HEK293 (cell line): ENCODE measurements around the gene ELAVL1.
"Not testable (repeated sequence)": the region's sequence is repeated elsewhere in the genome, so short reads cannot be mapped to it uniquely, and the experiment has no call there.

Source experiments
- CTCF ChIA-PET: fragments of 350-600 bp; formaldehyde crosslinking; extraction: SDS; loops from one replicate; lab custom pipeline; 2021; ENCODE audit warnings: antibody characterized with exemption; lab: Yijun Ruan, JAX
- POLR2A ChIA-PET: fragments of 300-600 bp; formaldehyde crosslinking; extraction: SDS; loops from one replicate; lab custom pipeline; 2020; ENCODE audit warnings: antibody characterized with exemption, inconsistent platforms; lab: Yijun Ruan, JAX
- H3K27ac ChIP-seq: fragments of 200-500 bp; sonication (Bioruptor generic); 2 replicates; pipeline ENCODE4 v1.5.1; 2014; ENCODE audit warnings: low read depth, low read length, control low read depth, inconsistent platforms; ENCODE audit errors: extremely low read depth
- H3K36me3 ChIP-seq, 2 experiments: fragments of 200-500 bp in 1 of 2; sonication (Bioruptor generic) in 1 of 2; 1 replicate in 1 of 2; 2 replicates in 1 of 2; pipeline ENCODE4 v1.5.1; 2014 to 2017; ENCODE audit warnings: inconsistent platforms in 2 of 2, low read length in 2 of 2; ENCODE audit not compliant: control insufficient read depth in 2 of 2, insufficient read depth in 1 of 2
- H3K4me1 ChIP-seq: fragments of 200-500 bp; sonication (Bioruptor generic); 2 replicates; pipeline ENCODE4 v1.5.1; 2014; ENCODE audit warnings: mild to moderate bottlenecking, low read length, inconsistent platforms; ENCODE audit not compliant: control insufficient read depth, insufficient read depth
- H3K4me3 ChIP-seq: 2 replicates; pipeline ENCODE4 v1.5.1; 2011; ENCODE audit warnings: low read depth, mild to moderate bottlenecking, control low read depth, low read length, moderate library complexity
- H3K9me3 ChIP-seq: fragments of 200-500 bp; sonication (Bioruptor generic); 2 replicates; pipeline ENCODE4 v1.5.1; 2014; ENCODE audit warnings: low read depth, low read length, inconsistent platforms; ENCODE audit not compliant: control insufficient read depth, insufficient read depth
- BCL11B ChIP-seq: fragments of 450-650 bp; formaldehyde crosslinking; IDR thresholded peaks from 2 replicates; pipeline ENCODE4 v1.5.1; 2016; ENCODE audit warnings: low read depth, missing biosample characterization, missing genetic modification characterization
- GLI2 ChIP-seq: fragments of 450-650 bp; formaldehyde crosslinking; IDR thresholded peaks from 2 replicates; pipeline ENCODE4; 2017; ENCODE audit warnings: missing biosample characterization, missing genetic modification characterization, low read depth, borderline replicate concordance
- MEIS1 ChIP-seq: sonication (generic); formaldehyde crosslinking; IDR thresholded peaks from 2 replicates; pipeline ENCODE4 v1.8.1; 2022; ENCODE audit warnings: missing genetic modification reagents, mild to moderate bottlenecking, borderline replicate concordance
- MYNN ChIP-seq: fragments of 450-650 bp; formaldehyde crosslinking; IDR thresholded peaks from 2 replicates; pipeline ENCODE4 v1.5.1; 2016; ENCODE audit warnings: missing biosample characterization, missing genetic modification characterization, borderline replicate concordance
- REPIN1 ChIP-seq: fragments of 450-650 bp; formaldehyde crosslinking; IDR thresholded peaks from 2 replicates; pipeline ENCODE4 v1.5.1; 2017; ENCODE audit warnings: missing biosample characterization, missing genetic modification characterization, low read depth
- SALL2 ChIP-seq: fragments of 450-650 bp; formaldehyde crosslinking; IDR thresholded peaks from 2 replicates; pipeline ENCODE4 v1.5.0; 2017; ENCODE audit warnings: missing biosample characterization, mild to moderate bottlenecking, missing genetic modification characterization, borderline replicate concordance
- TCF7L2 ChIP-seq: IDR thresholded peaks from 2 replicates; pipeline ENCODE4 v1.6.1; 2011; ENCODE audit warnings: low read depth, mild to moderate bottlenecking, inconsistent platforms, low read length, moderate library complexity, borderline replicate concordance
- YY1 ChIP-seq: fragments of 450-650 bp; formaldehyde crosslinking; IDR thresholded peaks from 2 replicates; pipeline ENCODE4 v1.5.1; 2018; ENCODE audit warnings: missing biosample characterization, missing genetic modification characterization
- ZBTB10 ChIP-seq: fragments of 450-650 bp; formaldehyde crosslinking; IDR thresholded peaks from 2 replicates; pipeline ENCODE4 v1.5.1; 2016; ENCODE audit warnings: missing biosample characterization, missing genetic modification characterization
- ZFP41 ChIP-seq: fragments of 450-650 bp; formaldehyde crosslinking; IDR thresholded peaks from 2 replicates; pipeline ENCODE4 v1.5.1; 2016; ENCODE audit warnings: missing biosample characterization, missing genetic modification characterization, borderline replicate concordance
- ZNF10 ChIP-seq: fragments of 450-650 bp; formaldehyde crosslinking; IDR thresholded peaks from 2 replicates; pipeline ENCODE4 v1.5.1; 2017; ENCODE audit warnings: missing biosample characterization, missing genetic modification characterization
- ZNF214 ChIP-seq: fragments of 450-650 bp; formaldehyde crosslinking; IDR thresholded peaks from 2 replicates; pipeline ENCODE4 v1.5.1; 2017; ENCODE audit warnings: missing biosample characterization, mild to moderate bottlenecking, missing genetic modification characterization, borderline replicate concordance
- ZNF266 ChIP-seq: fragments of 450-650 bp; formaldehyde crosslinking; IDR thresholded peaks from 2 replicates; pipeline ENCODE4 v1.5.1; 2016; ENCODE audit warnings: missing biosample characterization, missing genetic modification characterization, low read depth
- ZNF350 ChIP-seq: fragments of 450-650 bp; formaldehyde crosslinking; IDR thresholded peaks from 2 replicates; pipeline ENCODE4 v1.5.0; 2017; ENCODE audit warnings: missing biosample characterization, mild to moderate bottlenecking, missing genetic modification characterization
- ZNF37A ChIP-seq: fragments of 450-650 bp; IDR thresholded peaks from 2 replicates; pipeline ENCODE4 v1.5.1; 2018; ENCODE audit warnings: missing biosample characterization, missing genetic modification characterization
- ZNF488 ChIP-seq: fragments of 450-650 bp; formaldehyde crosslinking; IDR thresholded peaks from 2 replicates; pipeline ENCODE4 v1.5.1; 2016; ENCODE audit warnings: missing biosample characterization, missing genetic modification characterization
- ZNF560 ChIP-seq: fragments of 450-650 bp; formaldehyde crosslinking; IDR thresholded peaks from 2 replicates; pipeline ENCODE4 v1.5.1; 2017; ENCODE audit warnings: missing biosample characterization, missing genetic modification characterization, borderline replicate concordance
- ZNF654 ChIP-seq: fragments of 450-650 bp; formaldehyde crosslinking; IDR thresholded peaks from 2 replicates; pipeline ENCODE4 v1.5.1; 2016; ENCODE audit warnings: low read depth, missing biosample characterization, missing genetic modification characterization
- ZNF704 ChIP-seq: fragments of 450-650 bp; formaldehyde crosslinking; IDR thresholded peaks from 2 replicates; pipeline ENCODE4 v1.5.1; 2016; ENCODE audit warnings: missing biosample characterization, missing genetic modification characterization
- ZXDB ChIP-seq: fragments of 450-650 bp; formaldehyde crosslinking; IDR thresholded peaks from 2 replicates; pipeline ENCODE4 v1.5.1; 2016; ENCODE audit warnings: missing biosample characterization, missing genetic modification characterization

The ELAVL1 gene

GRCh38 chr19:8025316-8025715, 19.9 kb upstream of the ELAVL1 start:
- H3K9me3 ChIP-seq = no peaks in the 10 kb centered on the region
- no peaks in the 10 kb centered on the region for H3K4me1 ChIP-seq
- H3K4me3 ChIP-seq = no peak overlapping the region
- H3K27ac ChIP-seq = no peak overlapping the region
- CTCF ChIA-PET = interaction anchor here (0.6 kb wide), 1 partner anchor 19 kb away, joined by 3 read pairs; no protein-coding TSS in a partner anchor
- no peak for TF ChIP-seq ZNF266 (tag by site-specific recombination)
- TF ChIP-seq, all 188 proteins: peak for 0
- H3K36me3 ChIP-seq = no peaks in the 10 kb centered on the region
- POLR2A ChIA-PET = interaction anchor here (0.6 kb wide), 1 partner anchor 19 kb away, joined by 3 read pairs; no protein-coding TSS in a partner anchor

- CTCF ChIA-PET = interaction anchor here (0.6 to 0.7 kb wide), 2 partner anchors 22 to 49 kb away, joined by 3 read pairs; no protein-coding TSS in a partner anchor
- H3K4me1 ChIP-seq, POLR2A ChIA-PET, H3K27ac ChIP-seq, H3K4me3 ChIP-seq, H3K36me3 ChIP-seq, H3K9me3 ChIP-seq: not testable (repeated sequence)
These were observed 18.8 kb upstream of the ELAVL1 start for GRCh38 chr19:8024256-8024655.

GRCh38 chr19:8023371-8023770, 17.9 kb upstream of the ELAVL1 start:
- TF ChIP-seq MYNN (tag by site-specific recombination) = no peak
- TF ChIP-seq ZFP41 (tag by site-specific recombination) = no peak
- no peak for TF ChIP-seq BCL11B (tag by site-specific recombination)
- no peak for TF ChIP-seq ZNF654
- TF ChIP-seq ZXDB (tag by site-specific recombination) = no peak
- TF ChIP-seq ZNF350 (tag by site-specific recombination) = no peak
- no peak for TF ChIP-seq YY1 (tag by site-specific recombination)
- TF ChIP-seq TCF7L2 = no peak
- TF ChIP-seq GLI2 (tag by site-specific recombination) = no peak
- no peak for TF ChIP-seq REPIN1 (tag by site-specific recombination)
- no peak for TF ChIP-seq ZNF560 (tag by site-specific recombination)
- no peak for TF ChIP-seq MEIS1 (CRISPR knock-in tag)
- TF ChIP-seq ZNF37A (tag by site-specific recombination) = no peak
- TF ChIP-seq ZNF214 (tag by site-specific recombination) = no peak
- no peak for TF ChIP-seq ZNF10
- no peak for TF ChIP-seq ZNF704
- no peak for TF ChIP-seq ZNF488 (tag by site-specific recombination)
- no peak for TF ChIP-seq SALL2
- TF ChIP-seq ZBTB10 (tag by site-specific recombination) = no peak
- TF ChIP-seq, all 188 proteins: peak for 0
- Histone ChIP-seq H3K4me1 (no peaks in the 10 kb centered on the region), H3K36me3 (no peaks in the 10 kb centered on the region), H3K27ac (no peak overlapping the region), H3K9me3 (no peaks in the 10 kb centered on the region), H3K4me3 (no peak overlapping the region)
- CTCF ChIA-PET = no interaction called here
- POLR2A ChIA-PET = no interaction called here
